22Rv1 (cell line): ENCODE measurements around the gene OR13J1.

Experiments used
- H3K27ac ChIP-seq: fragments of 450-650 bp; 2 replicates; pipeline ENCODE4 v1.5.1; 2017
- CTCF ChIP-seq: fragments of 450-650 bp; IDR thresholded peaks from 2 replicates; pipeline ENCODE4 v1.5.1; 2017; ENCODE audit warnings: mild to moderate bottlenecking
- ZFX ChIP-seq: fragments of 450-650 bp; IDR thresholded peaks from 2 replicates; pipeline ENCODE4 v1.6.1; 2017; ENCODE audit warnings: antibody characterized with exemption, borderline replicate concordance

Gene OR13J1

DNA sequence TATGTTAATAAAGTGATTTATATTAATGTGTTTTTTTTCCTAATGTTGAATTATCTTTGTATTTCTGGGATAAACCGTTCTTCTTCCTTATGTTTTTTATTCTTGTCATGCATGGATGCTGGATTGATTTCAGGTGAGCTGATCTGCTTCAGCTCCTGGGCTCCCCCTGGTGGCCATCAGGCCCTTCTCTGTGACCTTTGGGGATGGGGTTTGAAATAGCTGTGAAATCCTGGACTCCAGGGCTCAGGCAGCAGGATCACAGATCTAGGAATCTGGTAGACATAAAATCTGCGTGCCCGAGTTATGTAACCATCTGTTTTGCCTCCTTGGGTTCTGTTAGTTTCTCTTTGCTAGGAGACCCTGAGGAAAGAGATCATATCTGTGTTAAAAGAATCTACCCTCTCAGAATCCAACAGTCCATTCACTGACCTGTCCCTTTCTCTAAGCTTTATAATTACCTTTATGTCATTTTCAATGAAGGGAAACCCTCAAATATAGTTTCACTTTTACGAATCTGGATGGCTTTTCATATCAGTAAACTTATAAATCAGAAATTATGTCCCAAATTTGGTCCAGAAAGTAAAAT is 12.2 kb upstream of the OR13J1 start:
- H3K27ac ChIP-seq: no peak overlapping the region
- TF ChIP-seq ZFX: no peak
- TF ChIP-seq CTCF: peak; percentile 99

DNA sequence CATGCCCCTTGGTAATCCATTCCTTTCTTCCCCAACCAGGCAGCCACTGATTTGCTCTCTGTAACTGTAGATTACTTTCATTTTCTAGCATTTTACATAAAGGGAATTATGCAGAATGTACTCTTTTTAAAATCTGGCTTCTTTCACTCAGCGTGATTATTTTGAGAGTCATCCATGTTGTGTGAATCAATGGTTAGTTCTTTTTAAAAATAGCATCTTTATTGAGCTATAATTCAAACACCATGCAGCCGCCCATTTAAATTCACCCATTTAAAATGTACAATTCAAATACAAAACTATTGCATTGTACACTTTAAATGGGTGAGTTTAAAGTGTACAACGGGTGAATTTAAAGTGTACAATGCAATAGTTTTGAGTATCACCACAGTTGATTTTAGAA is 2.3 kb upstream of the OR13J1 start:
- no peak overlapping the region for H3K27ac ChIP-seq
- TF ChIP-seq ZFX: no peak
- TF ChIP-seq CTCF: no peak

- no peak overlapping the region for H3K27ac ChIP-seq
- TF ChIP-seq CTCF: no peak
- no peak for TF ChIP-seq ZFX
Observed at GRCh38 chr9:35871545-35871944, 1.3 kb upstream of the OR13J1 start.

- H3K27ac ChIP-seq: no peak overlapping the region
- TF ChIP-seq CTCF (no peak), ZFX (no peak)
Observed at GRCh38 chr9:35869621-35870216, 482 bp downstream of the OR13J1 start.

DNA sequence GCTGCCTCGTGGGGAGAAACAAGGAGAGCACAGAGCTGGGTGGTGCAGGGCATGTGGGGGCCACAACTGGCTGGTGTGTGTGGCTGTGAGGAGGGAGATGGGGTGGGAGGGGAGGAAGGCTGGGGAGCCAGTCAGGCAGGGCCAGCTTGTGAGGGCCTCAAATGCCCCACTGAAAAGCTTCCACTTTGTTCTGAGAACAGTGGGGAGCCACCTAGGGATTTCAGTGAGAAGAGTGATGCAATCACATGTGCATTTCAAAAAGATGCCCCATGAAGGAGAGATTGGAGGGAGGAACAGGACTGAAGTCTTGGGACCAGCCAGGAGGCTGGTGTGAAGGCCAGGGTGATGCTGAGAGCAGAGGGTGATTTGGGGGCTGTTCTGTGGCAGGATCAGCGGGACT is 1.3 kb downstream of the OR13J1 start:
- H3K27ac ChIP-seq: no peak overlapping the region
- no peak for TF ChIP-seq ZFX
- no peak for TF ChIP-seq CTCF

DNA sequence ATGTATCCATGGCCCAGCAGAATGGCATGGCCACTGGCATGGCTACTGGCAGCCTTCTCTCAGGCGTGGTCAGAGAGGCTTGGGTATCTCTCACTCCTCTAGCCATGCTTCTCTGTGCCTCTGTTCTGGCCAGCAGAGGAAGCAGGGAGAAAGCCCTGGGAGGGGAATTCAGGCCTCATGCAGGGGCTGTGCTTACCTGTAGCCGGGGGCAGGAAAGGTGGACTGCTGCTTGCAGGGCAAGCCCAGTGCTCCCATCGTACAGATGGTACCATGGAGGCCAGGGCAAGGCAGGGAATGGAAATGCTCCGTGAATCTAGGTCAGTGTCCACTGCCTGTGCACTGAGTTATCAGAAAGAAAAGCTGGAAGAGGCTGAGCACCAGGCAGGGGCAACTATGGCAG is 2.7 kb downstream of the OR13J1 start:
- TF ChIP-seq CTCF: no peak
- no peak for TF ChIP-seq ZFX

DNA sequence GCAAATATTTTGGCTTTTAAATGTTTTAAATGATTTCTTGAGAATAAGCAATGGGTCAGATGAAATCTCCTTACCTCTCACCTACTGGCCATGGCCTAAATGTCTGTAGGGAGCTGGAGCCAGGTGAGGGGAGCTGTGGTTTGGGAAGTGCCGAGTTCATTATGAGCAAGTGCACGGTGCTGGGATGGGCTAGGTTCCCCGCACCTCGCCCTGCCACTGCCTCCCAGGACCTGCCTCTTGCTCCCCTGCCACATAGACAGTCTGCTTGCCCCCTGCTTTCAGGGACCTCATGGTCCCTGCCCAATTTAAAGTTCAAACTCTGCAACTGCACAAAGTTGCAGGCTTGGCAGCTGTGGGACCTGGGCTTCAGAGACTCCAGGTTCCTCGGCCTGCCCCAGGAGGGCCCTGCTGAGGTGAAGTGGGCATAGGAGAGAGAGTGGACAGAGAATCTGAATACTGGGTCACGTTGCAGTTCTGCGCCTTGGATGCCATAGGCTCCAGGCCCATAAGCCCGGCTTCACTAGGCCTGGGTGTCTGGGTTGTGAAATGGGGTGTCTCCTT is 5.4 kb downstream of the OR13J1 start:
- TF ChIP-seq CTCF (no peak), ZFX (no peak)
- H3K27ac ChIP-seq: no peak overlapping the region

More for the DNA sequence above, 2.7 kb downstream of the OR13J1 start:
- no peak overlapping the region for H3K27ac ChIP-seq
